Measurements from ENCODE around the gene RNF220. TPM values are rescaled to one million over a fixed set of nuclear protein-coding genes. Genes with fewer than 3 reads are reported as not detected.

RNF220 gene
- total and polyA plus RNA-seq, 2 of the 13 experiments (the other 11 are each of a cell fraction or from before 2014, with no cell fraction given) = 48.2 to 72.1 TPM

DNA sequence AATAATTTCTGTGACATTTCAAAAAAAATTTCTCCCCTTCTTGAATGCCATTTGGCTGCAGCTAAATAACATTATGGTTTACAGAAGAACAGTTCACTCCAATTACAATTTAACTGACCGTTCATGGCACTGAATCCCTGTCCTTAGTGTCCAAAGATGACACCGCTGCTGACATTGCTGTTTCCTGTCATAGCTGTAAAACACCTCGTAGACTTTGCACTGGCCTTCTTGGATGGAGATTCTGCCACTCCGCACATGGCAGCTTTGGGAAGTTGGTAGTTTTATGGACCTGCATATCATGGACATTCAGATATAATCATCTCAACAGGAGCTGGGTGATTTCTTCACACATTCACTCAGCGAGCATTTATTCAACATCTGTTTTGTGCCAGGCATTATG, 274.4 kb downstream of the RNF220 start (continued):
- TF ChIP-seq, protein P1, sequence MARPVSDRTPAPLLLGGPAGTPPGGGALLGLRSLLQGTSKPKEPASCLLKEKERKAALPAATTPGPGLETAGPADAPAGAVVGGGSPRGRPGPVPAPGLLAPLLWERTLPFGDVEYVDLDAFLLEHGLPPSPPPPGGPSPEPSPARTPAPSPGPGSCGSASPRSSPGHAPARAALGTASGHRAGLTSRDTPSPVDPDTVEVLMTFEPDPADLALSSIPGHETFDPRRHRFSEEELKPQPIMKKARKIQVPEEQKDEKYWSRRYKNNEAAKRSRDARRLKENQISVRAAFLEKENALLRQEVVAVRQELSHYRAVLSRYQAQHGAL (CRISPR knock-in tag; IDR thresholded peaks at IDR 0.05; ENCODE audit: not compliant biosample characterization) = no peak
- peak; percentile 51; the same call in 1 of the 2 replicates for TF ChIP-seq POGZ (CRISPR knock-in tag; IDR thresholded peaks at IDR 0.05)
- 0 out of 2 replicates have a peak, but pooled peaks have one; percentile 14 for TF ChIP-seq MYC (CRISPR knock-in tag; IDR thresholded peaks at IDR 0.05; ENCODE audit: borderline replicate concordance)
- TF ChIP-seq HNF4A (CRISPR knock-in tag; IDR thresholded peaks at IDR 0.05) = peak; percentile 83
- TF ChIP-seq, protein P2, sequence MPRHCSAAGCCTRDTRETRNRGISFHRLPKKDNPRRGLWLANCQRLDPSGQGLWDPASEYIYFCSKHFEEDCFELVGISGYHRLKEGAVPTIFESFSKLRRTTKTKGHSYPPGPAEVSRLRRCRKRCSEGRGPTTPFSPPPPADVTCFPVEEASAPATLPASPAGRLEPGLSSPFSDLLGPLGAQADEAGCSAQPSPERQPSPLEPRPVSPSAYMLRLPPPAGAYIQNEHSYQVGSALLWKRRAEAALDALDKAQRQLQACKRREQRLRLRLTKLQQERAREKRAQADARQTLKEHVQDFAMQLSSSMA (CRISPR knock-in tag; IDR thresholded peaks at IDR 0.05) = peak; percentile 75; the same call in 1 of the 2 replicates
- TF ChIP-seq HDAC1 (CRISPR knock-in tag; IDR thresholded peaks at IDR 0.05) = 0 out of 2 replicates have a peak, but pooled peaks have one; percentile 39
- TF ChIP-seq, protein P3, sequence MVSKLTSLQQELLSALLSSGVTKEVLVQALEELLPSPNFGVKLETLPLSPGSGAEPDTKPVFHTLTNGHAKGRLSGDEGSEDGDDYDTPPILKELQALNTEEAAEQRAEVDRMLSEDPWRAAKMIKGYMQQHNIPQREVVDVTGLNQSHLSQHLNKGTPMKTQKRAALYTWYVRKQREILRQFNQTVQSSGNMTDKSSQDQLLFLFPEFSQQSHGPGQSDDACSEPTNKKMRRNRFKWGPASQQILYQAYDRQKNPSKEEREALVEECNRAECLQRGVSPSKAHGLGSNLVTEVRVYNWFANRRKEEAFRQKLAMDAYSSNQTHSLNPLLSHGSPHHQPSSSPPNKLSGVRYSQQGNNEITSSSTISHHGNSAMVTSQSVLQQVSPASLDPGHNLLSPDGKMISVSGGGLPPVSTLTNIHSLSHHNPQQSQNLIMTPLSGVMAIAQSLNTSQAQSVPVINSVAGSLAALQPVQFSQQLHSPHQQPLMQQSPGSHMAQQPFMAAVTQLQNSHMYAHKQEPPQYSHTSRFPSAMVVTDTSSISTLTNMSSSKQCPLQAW (CRISPR knock-in tag; IDR thresholded peaks at IDR 0.05) = 0 out of 2 replicates have a peak, but pooled peaks have one; percentile 28
- TF ChIP-seq, protein P4, sequence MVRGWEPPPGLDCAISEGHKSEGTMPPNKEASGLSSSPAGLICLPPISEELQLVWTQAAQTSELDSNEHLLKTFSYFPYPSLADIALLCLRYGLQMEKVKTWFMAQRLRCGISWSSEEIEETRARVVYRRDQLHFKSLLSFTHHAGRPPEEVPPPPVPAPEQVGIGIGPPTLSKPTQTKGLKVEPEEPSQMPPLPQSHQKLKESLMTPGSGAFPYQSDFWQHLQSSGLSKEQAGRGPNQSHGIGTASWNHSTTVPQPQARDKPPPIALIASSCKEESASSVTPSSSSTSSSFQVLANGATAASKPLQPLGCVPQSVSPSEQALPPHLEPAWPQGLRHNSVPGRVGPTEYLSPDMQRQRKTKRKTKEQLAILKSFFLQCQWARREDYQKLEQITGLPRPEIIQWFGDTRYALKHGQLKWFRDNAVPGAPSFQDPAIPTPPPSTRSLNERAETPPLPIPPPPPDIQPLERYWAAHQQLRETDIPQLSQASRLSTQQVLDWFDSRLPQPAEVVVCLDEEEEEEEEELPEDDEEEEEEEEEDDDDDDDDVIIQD (CRISPR knock-in tag; IDR thresholded peaks at IDR 0.05; ENCODE audit: low read depth) = peak; percentile 41; the same call in 1 of the 2 replicates
- TF ChIP-seq PHF21A (CRISPR knock-in tag; IDR thresholded peaks at IDR 0.05) = 0 out of 2 replicates have a peak, but pooled peaks have one; percentile 39
- peak; percentile 42 for TF ChIP-seq SALL1 (CRISPR knock-in tag; IDR thresholded peaks at IDR 0.05)
- peak; percentile 32; the same call in 1 of the 2 replicates for TF ChIP-seq TBX2 (CRISPR knock-in tag; IDR thresholded peaks at IDR 0.05; ENCODE audit: borderline replicate concordance)
- TF ChIP-seq MAFK (conservative IDR thresholded peaks at IDR 0.05 in 1 of 2, IDR thresholded peaks at IDR 0.05 in 1 of 2; ENCODE audit: low read length in 2 of 2) = peak; percentile 73 to 80
- no peak for TF ChIP-seq DNMT1 (CRISPR knock-in tag; IDR thresholded peaks at IDR 0.05)
- 0 out of 2 replicates have a peak, but pooled peaks have one; percentile 41 for TF ChIP-seq NPAS2 (CRISPR knock-in tag; IDR thresholded peaks at IDR 0.05; ENCODE audit: borderline replicate concordance)
- TF ChIP-seq HNF4G (IDR thresholded peaks at IDR 0.05; ENCODE audit: borderline replicate concordance, low read depth, low read length) = 0 out of 2 replicates have a peak, but pooled peaks have one; percentile 49
- TF ChIP-seq HNF4G (CRISPR knock-in tag; IDR thresholded peaks at IDR 0.05; ENCODE audit: borderline replicate concordance, low read depth) = peak; percentile 32; the same call in 1 of the 2 replicates
